SU-DHL-6 (cell line): ENCODE data around the gene CDC25A.

Source experiments
- CTCF ChIP-seq: fragments of 200-600 bp; sonication (generic); IDR thresholded peaks from one replicate; pipeline ENCODE4 v1.5.1; 2017; ENCODE audit warnings: antibody characterized with exemption, mild to moderate bottlenecking, low read length, moderate library complexity; ENCODE audit not compliant: insufficient read depth, poor library complexity, severe bottlenecking
- EZH2phosphoT487 ChIP-seq: fragments of 200-600 bp; sonication (generic), shearing (Covaris generic); conservative IDR thresholded peaks from 2 replicates; pipeline ENCODE4 v1.6.1; 2018; ENCODE audit warnings: mild to moderate bottlenecking, antibody characterized with exemption, low read length, moderate library complexity, mixed read lengths

- TF ChIP-seq CTCF (no peak), EZH2phosphoT487 (no peak)
Observed at GRCh38 chr3:48180531-48181253, 7.5 kb downstream of the CDC25A start.
